ENCODE data around the gene SLC9A6. TPM values are rescaled to one million over a fixed set of nuclear protein-coding genes. Genes with fewer than 3 reads are reported as not detected.

Gene SLC9A6
- total and polyA plus RNA-seq, 2 donors (not counting 3 experiments of a cell fraction or from before 2014, with no cell fraction given): 8.1 to 15.5 TPM

GRCh38 chrX:136032370-136032769 is 47.1 kb downstream of the SLC9A6 start:
- FAIRE-seq (no peak), DNase-seq (ENCODE audit: low read depth, low spot score) (no peak)
- POLR2A ChIA-PET: no interaction called here
- H2AFZ ChIP-seq (ENCODE audit: low read depth, low read length): no peak overlapping the region
- no peak overlapping the region for H3K4me3 ChIP-seq (replicated peaks in 1 of 3; ENCODE audit: insufficient read depth in 1 of 3, low read depth in 1 of 3, low read length in 3 of 3)
- no peaks in the 10 kb centered on the region for H4K20me1 ChIP-seq (replicated peaks; ENCODE audit: control insufficient read depth, extremely low read depth, insufficient read depth, low read length)
- intact Hi-C loops (cut with micrococcal nuclease): loop anchor here (5.0 kb wide), 1 partner anchor 115 kb away; the partner anchor contains the start of gene FHL1
- H3K9me1 ChIP-seq (replicated peaks; ENCODE audit: control insufficient read depth, extremely low read depth, insufficient read depth, low read length): no peaks in the 10 kb centered on the region
- H3K9me3 ChIP-seq (replicated peaks; ENCODE audit: control insufficient read depth, insufficient read depth, low read length): no peaks in the 10 kb centered on the region
- no peak overlapping the region for H3K9ac ChIP-seq (replicated peaks; ENCODE audit: extremely low read depth, insufficient read depth, low read length)
- CTCF ChIA-PET: no interaction called here
- H3K27ac ChIP-seq (ENCODE audit: insufficient read depth, low read depth, low read length): no peak overlapping the region
- H3K79me2 ChIP-seq (ENCODE audit: control insufficient read depth, insufficient read depth, low read length): no peaks in the 10 kb centered on the region
- H3K27me3 ChIP-seq (ENCODE audit: control insufficient read depth in 2 of 2, insufficient read depth in 2 of 2, low read length in 2 of 2): no peaks in the 10 kb centered on the region
- H3K4me2 ChIP-seq (ENCODE audit: insufficient read depth, low read length): no peak overlapping the region
- TF ChIP-seq FOS (IDR thresholded peaks at IDR 0.05; ENCODE audit: borderline replicate concordance, insufficient read depth, low read length) (no peak), GATA2 (IDR thresholded peaks at IDR 0.05; ENCODE audit: insufficient read depth, insufficient read length, low read depth, low read length) (no peak), CTCF (IDR thresholded peaks at IDR 0.05; ENCODE audit: extremely low read depth in 1 of 2, insufficient read depth in 1 of 2, low read depth in 1 of 2, low read length in 2 of 2) (no peak), POLR2AphosphoS5 (IDR thresholded peaks at IDR 0.05; ENCODE audit: insufficient read depth, low read depth, low read length) (no peak), MAX (IDR thresholded peaks at IDR 0.05; ENCODE audit: insufficient read depth, insufficient read length) (no peak), EZH2 (IDR thresholded peaks at IDR 0.05; ENCODE audit: borderline replicate concordance, low read depth, low read length, severe bottlenecking) (no peak), JUN (IDR thresholded peaks at IDR 0.05; ENCODE audit: borderline replicate concordance, insufficient read depth, insufficient read length, low read depth) (no peak), POLR2A (IDR thresholded peaks at IDR 0.05; ENCODE audit: low read depth, low read length) (no peak), MYC (IDR thresholded peaks at IDR 0.05; ENCODE audit: low read depth, low read length) (no peak)
- H3K36me3 ChIP-seq (ENCODE audit: control insufficient read depth in 2 of 2, extremely low read depth in 1 of 2, insufficient read depth in 2 of 2, low read length in 2 of 2): no peaks in the 10 kb centered on the region
- no TSS peak for BruUV-seq (replicated peaks)
- H3K4me1 ChIP-seq (ENCODE audit: control insufficient read depth, extremely low read depth, insufficient read depth, low read length): peaks cover 18% of the 10 kb centered on the region
- dilution Hi-C loops (cut with MboI; ENCODE audit: extremely low pct_ligation_motif_present, low sequenced_read_pairs): no loop called here

Measured in endothelial cell of umbilical vein (primary cell).